Ishikawa (cell line): ENCODE measurements around the gene OBP2B.

Experiments used
- CEBPB ChIP-seq: IDR thresholded peaks from 2 replicates; pipeline ENCODE4 v1.6.1; 2012
- CREB1 ChIP-seq: IDR thresholded peaks from 2 replicates; pipeline ENCODE4 v1.6.1; 2012; ENCODE audit warnings: low read depth
- EGR1 ChIP-seq: IDR thresholded peaks from 2 replicates; pipeline ENCODE4 v1.6.1; 2012
- EP300 ChIP-seq: IDR thresholded peaks from 2 replicates; pipeline ENCODE4 v1.6.1; 2012; ENCODE audit warnings: borderline replicate concordance
- FOXM1 ChIP-seq: IDR thresholded peaks from 2 replicates; pipeline ENCODE4 v1.6.1; 2012; ENCODE audit warnings: low read depth, borderline replicate concordance
- MAX ChIP-seq: IDR thresholded peaks from 2 replicates; pipeline ENCODE4 v1.6.1; 2012
- NFIC ChIP-seq: IDR thresholded peaks from 2 replicates; pipeline ENCODE4 v1.6.1; 2012
- RAD21 ChIP-seq: IDR thresholded peaks from 2 replicates; pipeline ENCODE4 v1.6.1; 2012; ENCODE audit warnings: low read depth
- TAF1 ChIP-seq: IDR thresholded peaks from 2 replicates; pipeline ENCODE4 v1.6.1; 2012; ENCODE audit warnings: low read depth, mild to moderate bottlenecking
- TCF12 ChIP-seq: IDR thresholded peaks from 2 replicates; pipeline ENCODE4 v1.6.1; 2012; ENCODE audit warnings: low read depth
- TEAD4 ChIP-seq: IDR thresholded peaks from 2 replicates; pipeline ENCODE4 v1.6.1; 2012
- YY1 ChIP-seq: IDR thresholded peaks from 2 replicates; pipeline ENCODE4 v1.6.1; 2012; ENCODE audit warnings: low read depth
- ZBTB7A ChIP-seq: IDR thresholded peaks from 2 replicates; pipeline ENCODE4 v1.6.1; 2012; ENCODE audit warnings: low read depth
- TF ChIP-seq, protein P1 (sequence below): IDR thresholded peaks from 2 replicates; pipeline ENCODE4 v1.6.1; 2012; ENCODE audit warnings: low read depth, mild to moderate bottlenecking
- TF ChIP-seq, protein P2 (sequence below): IDR thresholded peaks from 2 replicates; pipeline ENCODE4 v1.6.1; 2012

OBP2B gene

DNA sequence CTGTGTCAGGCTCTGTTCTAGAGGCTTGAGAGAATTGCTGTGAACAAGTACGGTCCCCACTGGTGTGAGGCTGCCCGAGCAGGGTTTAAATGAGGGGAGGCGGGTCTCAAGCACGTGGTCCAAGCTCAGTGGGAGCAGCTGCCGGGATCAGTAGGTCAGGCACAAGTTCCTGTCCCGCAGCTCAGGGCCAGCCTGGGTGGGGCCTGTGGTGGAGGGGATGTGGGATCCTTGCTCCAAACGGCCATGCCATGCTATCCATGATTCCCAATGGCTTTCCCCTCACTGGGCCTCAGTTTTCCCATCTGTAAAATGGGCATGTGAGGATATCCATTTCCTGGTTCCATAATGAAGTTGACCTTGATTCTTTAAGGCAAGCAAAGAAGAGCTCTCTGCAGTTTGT, 17.1 kb downstream of the OBP2B start:
- TF ChIP-seq TEAD4 (no peak), RAD21 (no peak), CEBPB (no peak), TAF1 (no peak), CREB1 (no peak), EP300 (no peak), NFIC (no peak), TCF12 (no peak), EGR1 (no peak)
- TF ChIP-seq, protein P1, sequence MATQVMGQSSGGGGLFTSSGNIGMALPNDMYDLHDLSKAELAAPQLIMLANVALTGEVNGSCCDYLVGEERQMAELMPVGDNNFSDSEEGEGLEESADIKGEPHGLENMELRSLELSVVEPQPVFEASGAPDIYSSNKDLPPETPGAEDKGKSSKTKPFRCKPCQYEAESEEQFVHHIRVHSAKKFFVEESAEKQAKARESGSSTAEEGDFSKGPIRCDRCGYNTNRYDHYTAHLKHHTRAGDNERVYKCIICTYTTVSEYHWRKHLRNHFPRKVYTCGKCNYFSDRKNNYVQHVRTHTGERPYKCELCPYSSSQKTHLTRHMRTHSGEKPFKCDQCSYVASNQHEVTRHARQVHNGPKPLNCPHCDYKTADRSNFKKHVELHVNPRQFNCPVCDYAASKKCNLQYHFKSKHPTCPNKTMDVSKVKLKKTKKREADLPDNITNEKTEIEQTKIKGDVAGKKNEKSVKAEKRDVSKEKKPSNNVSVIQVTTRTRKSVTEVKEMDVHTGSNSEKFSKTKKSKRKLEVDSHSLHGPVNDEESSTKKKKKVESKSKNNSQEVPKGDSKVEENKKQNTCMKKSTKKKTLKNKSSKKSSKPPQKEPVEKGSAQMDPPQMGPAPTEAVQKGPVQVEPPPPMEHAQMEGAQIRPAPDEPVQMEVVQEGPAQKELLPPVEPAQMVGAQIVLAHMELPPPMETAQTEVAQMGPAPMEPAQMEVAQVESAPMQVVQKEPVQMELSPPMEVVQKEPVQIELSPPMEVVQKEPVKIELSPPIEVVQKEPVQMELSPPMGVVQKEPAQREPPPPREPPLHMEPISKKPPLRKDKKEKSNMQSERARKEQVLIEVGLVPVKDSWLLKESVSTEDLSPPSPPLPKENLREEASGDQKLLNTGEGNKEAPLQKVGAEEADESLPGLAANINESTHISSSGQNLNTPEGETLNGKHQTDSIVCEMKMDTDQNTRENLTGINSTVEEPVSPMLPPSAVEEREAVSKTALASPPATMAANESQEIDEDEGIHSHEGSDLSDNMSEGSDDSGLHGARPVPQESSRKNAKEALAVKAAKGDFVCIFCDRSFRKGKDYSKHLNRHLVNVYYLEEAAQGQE = no peak
- TF ChIP-seq, protein P2, sequence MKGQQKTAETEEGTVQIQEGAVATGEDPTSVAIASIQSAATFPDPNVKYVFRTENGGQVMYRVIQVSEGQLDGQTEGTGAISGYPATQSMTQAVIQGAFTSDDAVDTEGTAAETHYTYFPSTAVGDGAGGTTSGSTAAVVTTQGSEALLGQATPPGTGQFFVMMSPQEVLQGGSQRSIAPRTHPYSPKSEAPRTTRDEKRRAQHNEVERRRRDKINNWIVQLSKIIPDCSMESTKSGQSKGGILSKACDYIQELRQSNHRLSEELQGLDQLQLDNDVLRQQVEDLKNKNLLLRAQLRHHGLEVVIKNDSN = no peak

DNA sequence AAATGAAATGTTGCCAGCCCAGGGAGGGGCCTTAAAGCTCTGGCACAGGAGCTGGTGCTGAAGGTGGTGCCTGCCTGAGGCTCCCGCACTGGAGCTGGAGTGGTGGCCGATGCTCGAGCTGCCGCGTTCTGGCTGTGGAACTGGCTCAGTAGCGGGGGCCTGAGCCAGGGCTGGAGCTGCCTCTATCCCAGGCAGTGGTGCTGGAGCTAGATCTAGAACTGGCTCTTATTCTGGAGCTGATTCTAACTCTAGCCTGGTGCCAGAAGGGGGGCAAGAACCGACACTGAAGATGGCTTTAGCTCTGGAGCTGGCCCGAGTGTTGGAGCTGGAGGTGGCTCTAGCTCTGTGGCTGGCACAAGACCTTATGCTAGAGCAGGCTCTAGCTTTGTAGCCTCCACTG, 19.2 kb downstream of the OBP2B start:
- TF ChIP-seq, protein P1 = no peak
- TF ChIP-seq EGR1 (no peak), ZBTB7A (no peak), EP300 (no peak), TEAD4 (no peak), NFIC (no peak), TAF1 (no peak), MAX (no peak), TCF12 (no peak), FOXM1 (no peak), YY1 (no peak)
- TF ChIP-seq, protein P2 = no peak

- TF ChIP-seq EP300 (no peak), TCF12 (no peak), EGR1 (no peak), CEBPB (no peak), ZBTB7A (no peak), NFIC (no peak), RAD21 (no peak), YY1 (no peak), CREB1 (no peak), TAF1 (no peak), TEAD4 (no peak), MAX (no peak), FOXM1 (no peak)
- TF ChIP-seq, protein P2 = no peak
- TF ChIP-seq, protein P1 = no peak
These were observed 20.2 kb downstream of the OBP2B start for GRCh38 chr9:133188843-133189180.

- peak; percentile 39 for TF ChIP-seq RAD21
- TF ChIP-seq TEAD4 = no peak
These were observed 20.8 kb downstream of the OBP2B start for GRCh38 chr9:133188006-133188842.
